GM21737 (cell line): ENCODE data around the gene CIROP.

Experiments
- ATAC-seq: cut with Tn5 transposase; IDR thresholded peaks from one replicate; pipeline ENCODE4 v1.9.1; 2021; ENCODE audit warnings: mild to moderate bottlenecking, moderate library complexity; ENCODE audit not compliant: unreplicated experiment

Gene CIROP

GRCh38 chr14:23051141-23052057 is 53.4 kb downstream of the CIROP start:
- ATAC-seq: no peak
